ENCODE data around the gene TSC22D1. TPM values are rescaled to one million over a fixed set of nuclear protein-coding genes. Genes with fewer than 3 reads are reported as not detected.
A peak's percentile ranks its signal among the peaks of the same experiment; 100 is the strongest.

TSC22D1 gene
- total RNA-seq, 2 donors from 2014 or later, result 4.1 to 6.8 TPM

- Mint-ChIP-seq H3K27ac (no peak overlapping the region), H3K9me3 (no peaks in the 10 kb centered on the region), H3K27me3 (peaks cover 22% of the 10 kb centered on the region), H3K4me3 (no peak overlapping the region), H3K4me1 (no peaks in the 10 kb centered on the region), H3K36me3 (ENCODE audit: low read depth) (no peaks in the 10 kb centered on the region)
- ATAC-seq (replicated peaks), result no peak
Observed at GRCh38 chr13:44425815-44426078, 150.4 kb downstream of the TSC22D1 start.

- no peaks in the 10 kb centered on the region for H3K36me3 Mint-ChIP-seq (ENCODE audit: low read depth)
- no peak overlapping the region for H3K27ac Mint-ChIP-seq
Observed at GRCh38 chr13:44425041-44425814, 150.9 kb downstream of the TSC22D1 start.

DNA sequence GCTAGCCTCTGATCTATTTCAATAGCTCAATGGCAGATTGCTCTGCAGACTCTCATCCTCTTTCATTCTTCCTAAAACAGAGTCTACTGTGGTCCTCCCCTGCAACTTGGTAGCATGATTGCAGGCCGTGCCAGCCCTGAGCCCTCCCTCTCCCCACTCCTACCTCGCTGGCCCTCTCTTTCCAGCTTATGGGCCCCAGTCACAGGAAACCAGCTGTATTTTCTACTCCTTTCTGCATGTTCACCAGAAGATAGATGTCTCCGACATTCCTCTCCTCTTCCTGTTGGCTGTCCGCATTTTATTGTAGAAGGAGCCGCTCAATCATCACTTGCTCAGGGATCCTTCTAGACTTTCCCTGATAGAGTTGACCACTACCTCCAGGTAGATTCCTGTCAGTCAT lies 152.3 kb downstream of the TSC22D1 start:
- Mint-ChIP-seq H3K27me3 (peaks cover 22% of the 10 kb centered on the region), H3K36me3 (ENCODE audit: low read depth) (no peaks in the 10 kb centered on the region), H3K4me3 (no peak overlapping the region), H3K27ac (no peak overlapping the region), H3K9me3 (no peaks in the 10 kb centered on the region), H3K4me1 (no peaks in the 10 kb centered on the region)
- ATAC-seq (replicated peaks), result no peak

More at GRCh38 chr13:44425041-44425814, 150.9 kb downstream of the TSC22D1 start:
- no peak for ATAC-seq (replicated peaks)
- no peaks in the 10 kb centered on the region for H3K4me1 Mint-ChIP-seq
- peaks cover 22% of the 10 kb centered on the region for H3K27me3 Mint-ChIP-seq
- H3K9me3 Mint-ChIP-seq, result no peaks in the 10 kb centered on the region
- no peak overlapping the region for H3K4me3 Mint-ChIP-seq

- peak; percentile 46 for ATAC-seq (replicated peaks)
- Mint-ChIP-seq H3K27me3 (peaks cover 22% of the 10 kb centered on the region), H3K4me3 (no peak overlapping the region), H3K9me3 (no peaks in the 10 kb centered on the region), H3K27ac (no peak overlapping the region), H3K4me1 (no peaks in the 10 kb centered on the region), H3K36me3 (ENCODE audit: low read depth) (no peaks in the 10 kb centered on the region)
Observed at GRCh38 chr13:44422755-44423643, 153.1 kb downstream of the TSC22D1 start.

- H3K4me3 Mint-ChIP-seq, result no peak overlapping the region
- no peaks in the 10 kb centered on the region for H3K36me3 Mint-ChIP-seq (ENCODE audit: low read depth)
- H3K27ac Mint-ChIP-seq, result no peak overlapping the region
- no peaks in the 10 kb centered on the region for H3K9me3 Mint-ChIP-seq
- peaks cover 22% of the 10 kb centered on the region for H3K27me3 Mint-ChIP-seq
- ATAC-seq (replicated peaks), result no peak
- no peaks in the 10 kb centered on the region for H3K4me1 Mint-ChIP-seq
Observed at GRCh38 chr13:44421853-44422525, 154.1 kb downstream of the TSC22D1 start.

DNA sequence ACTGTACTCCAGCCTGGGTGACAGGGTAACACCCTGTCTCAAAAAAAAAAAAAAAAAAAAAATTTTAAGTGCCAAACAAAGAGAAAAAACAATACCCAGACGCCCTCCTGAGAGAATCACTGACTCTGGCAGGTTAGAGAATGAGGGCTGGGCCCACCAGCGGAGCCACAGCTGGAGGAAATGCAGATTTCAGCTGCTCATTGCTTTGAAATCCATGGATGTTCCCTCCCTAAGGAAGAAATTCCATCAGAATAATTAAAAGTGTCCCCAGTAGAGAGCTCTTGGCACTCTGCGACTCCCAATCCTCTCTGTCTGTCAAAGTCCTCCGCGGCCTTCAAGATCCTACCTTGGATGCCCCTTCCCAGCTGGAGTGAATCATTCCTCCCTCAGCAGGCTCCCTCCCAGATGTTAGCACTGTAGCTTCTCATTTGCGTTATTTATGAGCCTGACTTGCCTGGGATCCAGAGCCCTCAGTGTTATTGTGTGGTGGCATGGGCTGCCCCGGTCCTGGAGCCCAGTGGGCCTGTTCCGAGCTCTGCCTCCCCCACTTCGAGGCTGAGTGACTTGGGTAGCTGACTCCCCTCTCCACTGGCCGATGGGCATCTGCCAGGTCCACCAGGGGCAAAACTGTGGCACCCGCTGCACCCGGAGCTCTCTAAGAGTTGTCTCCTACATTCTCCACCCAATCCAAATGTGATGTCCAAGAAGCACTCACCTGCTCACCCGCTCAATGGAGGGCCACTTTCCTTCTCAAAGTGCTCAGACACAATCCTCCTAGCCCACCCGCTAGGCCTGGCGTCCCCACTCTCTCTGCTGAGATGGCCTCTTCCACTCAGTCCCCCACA lies 155.5 kb downstream of the TSC22D1 start:
- peaks cover 22% of the 10 kb centered on the region for H3K27me3 Mint-ChIP-seq
- no peaks in the 10 kb centered on the region for H3K4me1 Mint-ChIP-seq
- H3K4me3 Mint-ChIP-seq, result no peak overlapping the region
- no peaks in the 10 kb centered on the region for H3K36me3 Mint-ChIP-seq (ENCODE audit: low read depth)
- H3K27ac Mint-ChIP-seq, result no peak overlapping the region
- H3K9me3 Mint-ChIP-seq, result no peaks in the 10 kb centered on the region
- no peak for ATAC-seq (replicated peaks)

GRCh38 chr13:44417876-44418275 lies 158.3 kb downstream of the TSC22D1 start:
- no peak overlapping the region for H3K4me3 Mint-ChIP-seq
- H3K9me3 Mint-ChIP-seq, result no peaks in the 10 kb centered on the region
- H3K4me1 Mint-ChIP-seq, result no peaks in the 10 kb centered on the region
- ATAC-seq (replicated peaks), result no peak
- H3K27me3 Mint-ChIP-seq, result peaks cover 8% of the 10 kb centered on the region
- H3K36me3 Mint-ChIP-seq (ENCODE audit: low read depth), result no peaks in the 10 kb centered on the region
- no peak overlapping the region for H3K27ac Mint-ChIP-seq

GRCh38 chr13:44417446-44417845 lies 158.7 kb downstream of the TSC22D1 start:
- no peak for ATAC-seq (replicated peaks)
- Mint-ChIP-seq H3K4me3 (no peak overlapping the region), H3K4me1 (no peaks in the 10 kb centered on the region), H3K36me3 (ENCODE audit: low read depth) (no peaks in the 10 kb centered on the region), H3K9me3 (no peaks in the 10 kb centered on the region), H3K27ac (no peak overlapping the region), H3K27me3 (peaks cover 4% of the 10 kb centered on the region)

DNA sequence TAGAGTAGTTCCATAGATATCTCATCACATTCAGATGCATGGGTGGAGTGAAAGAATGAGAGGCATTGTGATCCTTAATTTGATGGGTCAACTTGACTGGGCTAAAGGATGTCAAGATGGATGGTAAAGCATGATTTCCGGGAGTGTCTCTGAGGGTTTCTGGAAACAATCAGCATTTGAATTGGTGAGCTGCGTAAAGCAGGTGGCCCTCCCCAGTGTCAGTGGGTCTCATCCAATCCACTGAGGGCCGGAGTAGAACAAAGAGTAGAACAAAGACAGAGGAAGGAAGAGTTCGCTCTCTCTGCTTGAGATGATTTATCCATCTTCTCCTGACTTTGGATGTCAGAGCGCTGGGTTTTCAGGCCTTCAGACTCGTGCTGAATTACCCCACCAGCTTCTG lies 159.4 kb downstream of the TSC22D1 start:
- Mint-ChIP-seq H3K36me3 (ENCODE audit: low read depth) (no peaks in the 10 kb centered on the region), H3K4me1 (no peaks in the 10 kb centered on the region), H3K27ac (no peak overlapping the region), H3K9me3 (no peaks in the 10 kb centered on the region), H3K27me3 (peaks cover 1% of the 10 kb centered on the region), H3K4me3 (no peak overlapping the region)
- ATAC-seq (replicated peaks), result no peak

DNA sequence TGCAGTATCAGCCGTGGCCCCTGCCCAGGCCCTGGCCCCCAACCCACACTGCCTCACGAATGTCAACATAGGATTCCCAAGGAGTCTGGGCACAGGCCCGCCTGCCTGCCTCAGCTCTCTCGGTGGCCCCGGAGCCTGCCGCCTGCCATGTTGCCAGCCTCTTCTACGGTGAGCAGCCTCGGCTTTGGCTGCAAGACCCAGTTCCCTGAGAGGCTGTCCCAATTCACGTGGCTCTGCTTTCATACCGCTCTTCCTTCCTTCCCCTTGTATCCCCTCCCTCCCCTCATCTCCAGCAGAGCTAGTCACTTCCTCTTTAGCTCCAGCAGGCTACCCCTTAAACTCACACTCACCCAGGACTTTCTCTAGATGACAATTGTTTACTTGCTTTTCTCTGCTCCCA lies 159.8 kb downstream of the TSC22D1 start:
- no peaks in the 10 kb centered on the region for H3K27me3 Mint-ChIP-seq
- H3K4me1 Mint-ChIP-seq, result no peaks in the 10 kb centered on the region
- H3K27ac Mint-ChIP-seq, result no peak overlapping the region
- no peak for ATAC-seq (replicated peaks)
- no peak overlapping the region for H3K4me3 Mint-ChIP-seq
- H3K9me3 Mint-ChIP-seq, result no peaks in the 10 kb centered on the region
- H3K36me3 Mint-ChIP-seq (ENCODE audit: low read depth), result no peaks in the 10 kb centered on the region

- Mint-ChIP-seq H3K27me3 (no peaks in the 10 kb centered on the region), H3K27ac (no peak overlapping the region), H3K4me1 (no peaks in the 10 kb centered on the region), H3K4me3 (no peak overlapping the region), H3K9me3 (no peaks in the 10 kb centered on the region), H3K36me3 (ENCODE audit: low read depth) (no peaks in the 10 kb centered on the region)
- ATAC-seq (replicated peaks), result no peak
Observed at GRCh38 chr13:44415815-44416214, 160.3 kb downstream of the TSC22D1 start.

DNA sequence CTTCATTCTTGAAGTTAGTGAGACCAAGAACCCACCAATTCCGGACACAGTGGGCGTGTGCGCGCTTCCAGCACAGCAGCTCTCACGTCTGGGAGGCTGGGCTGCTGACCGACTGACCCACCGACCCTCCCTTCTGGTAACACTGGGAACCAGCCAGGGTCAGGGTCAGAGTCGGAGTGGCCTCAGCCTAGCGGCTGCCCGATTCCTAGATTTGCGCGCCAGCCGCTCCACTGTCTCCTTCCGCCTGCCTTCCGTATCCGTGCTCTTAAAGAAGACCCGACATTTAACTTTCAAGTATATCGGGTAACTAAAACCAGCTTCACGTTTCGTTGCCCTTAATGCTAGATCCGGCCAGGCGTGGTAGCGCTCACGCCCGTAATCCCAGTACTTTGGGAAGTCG lies 161.4 kb downstream of the TSC22D1 start:
- ATAC-seq (replicated peaks), result no peak
- H3K36me3 Mint-ChIP-seq (ENCODE audit: low read depth), result no peaks in the 10 kb centered on the region
- no peak overlapping the region for H3K27ac Mint-ChIP-seq
- H3K27me3 Mint-ChIP-seq, result peaks cover under 1% of the 10 kb centered on the region
- H3K9me3 Mint-ChIP-seq, result no peaks in the 10 kb centered on the region
- H3K4me3 Mint-ChIP-seq, result no peak overlapping the region
- H3K4me1 Mint-ChIP-seq, result no peaks in the 10 kb centered on the region

DNA sequence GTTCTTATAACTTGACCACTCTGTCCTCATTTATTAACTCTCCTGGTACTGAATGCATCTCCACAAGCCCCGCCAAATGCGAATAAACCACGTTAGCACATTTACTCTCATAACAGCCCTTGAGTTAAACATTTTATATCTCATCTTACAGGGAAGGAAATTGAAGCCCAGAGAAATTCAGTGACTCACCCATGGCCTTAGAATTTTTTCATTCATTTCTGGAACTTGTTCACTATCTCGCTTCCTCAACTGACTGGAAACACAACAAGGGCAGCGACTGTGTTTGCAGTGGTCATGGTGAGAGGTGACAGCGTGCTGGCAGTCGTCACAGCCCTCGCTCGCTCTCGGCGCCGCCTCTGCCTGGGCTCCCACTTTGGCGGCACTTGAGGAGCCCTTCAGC lies 163.0 kb downstream of the TSC22D1 start:
- no peak overlapping the region for H3K27ac Mint-ChIP-seq
- peaks cover 7% of the 10 kb centered on the region for H3K27me3 Mint-ChIP-seq
- no peaks in the 10 kb centered on the region for H3K4me1 Mint-ChIP-seq
- no peak overlapping the region for H3K4me3 Mint-ChIP-seq
- H3K9me3 Mint-ChIP-seq, result no peaks in the 10 kb centered on the region
- ATAC-seq (replicated peaks), result no peak
- no peaks in the 10 kb centered on the region for H3K36me3 Mint-ChIP-seq (ENCODE audit: low read depth)

- H3K36me3 Mint-ChIP-seq (ENCODE audit: low read depth), result no peaks in the 10 kb centered on the region
- H3K9me3 Mint-ChIP-seq, result no peaks in the 10 kb centered on the region
- H3K4me3 Mint-ChIP-seq, result no peak overlapping the region
- peaks cover 7% of the 10 kb centered on the region for H3K27me3 Mint-ChIP-seq
- no peak overlapping the region for H3K27ac Mint-ChIP-seq
- ATAC-seq (replicated peaks), result no peak
- H3K4me1 Mint-ChIP-seq, result no peaks in the 10 kb centered on the region
Observed at GRCh38 chr13:44412346-44412935, 163.7 kb downstream of the TSC22D1 start.

All from activated T-helper 17 cell treated with anti-CD3 and anti-CD28 coated beads, Interleukin-2, amount 50 U/mL, for 72 hours (primary cell).